HG03442 (cell line): ENCODE data around the gene PRSS35.
"Not testable (repeated sequence)": the region's sequence is repeated elsewhere in the genome, so short reads cannot be mapped to it uniquely, and the experiment has no call there.

Experiments used
- ATAC-seq: cut with Tn5 transposase; IDR thresholded peaks from one replicate; pipeline ENCODE4 v1.9.1; 2021; ENCODE audit warnings: mild to moderate bottlenecking, moderate library complexity; ENCODE audit not compliant: unreplicated experiment

PRSS35 gene, protein sequence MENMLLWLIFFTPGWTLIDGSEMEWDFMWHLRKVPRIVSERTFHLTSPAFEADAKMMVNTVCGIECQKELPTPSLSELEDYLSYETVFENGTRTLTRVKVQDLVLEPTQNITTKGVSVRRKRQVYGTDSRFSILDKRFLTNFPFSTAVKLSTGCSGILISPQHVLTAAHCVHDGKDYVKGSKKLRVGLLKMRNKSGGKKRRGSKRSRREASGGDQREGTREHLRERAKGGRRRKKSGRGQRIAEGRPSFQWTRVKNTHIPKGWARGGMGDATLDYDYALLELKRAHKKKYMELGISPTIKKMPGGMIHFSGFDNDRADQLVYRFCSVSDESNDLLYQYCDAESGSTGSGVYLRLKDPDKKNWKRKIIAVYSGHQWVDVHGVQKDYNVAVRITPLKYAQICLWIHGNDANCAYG

DNA sequence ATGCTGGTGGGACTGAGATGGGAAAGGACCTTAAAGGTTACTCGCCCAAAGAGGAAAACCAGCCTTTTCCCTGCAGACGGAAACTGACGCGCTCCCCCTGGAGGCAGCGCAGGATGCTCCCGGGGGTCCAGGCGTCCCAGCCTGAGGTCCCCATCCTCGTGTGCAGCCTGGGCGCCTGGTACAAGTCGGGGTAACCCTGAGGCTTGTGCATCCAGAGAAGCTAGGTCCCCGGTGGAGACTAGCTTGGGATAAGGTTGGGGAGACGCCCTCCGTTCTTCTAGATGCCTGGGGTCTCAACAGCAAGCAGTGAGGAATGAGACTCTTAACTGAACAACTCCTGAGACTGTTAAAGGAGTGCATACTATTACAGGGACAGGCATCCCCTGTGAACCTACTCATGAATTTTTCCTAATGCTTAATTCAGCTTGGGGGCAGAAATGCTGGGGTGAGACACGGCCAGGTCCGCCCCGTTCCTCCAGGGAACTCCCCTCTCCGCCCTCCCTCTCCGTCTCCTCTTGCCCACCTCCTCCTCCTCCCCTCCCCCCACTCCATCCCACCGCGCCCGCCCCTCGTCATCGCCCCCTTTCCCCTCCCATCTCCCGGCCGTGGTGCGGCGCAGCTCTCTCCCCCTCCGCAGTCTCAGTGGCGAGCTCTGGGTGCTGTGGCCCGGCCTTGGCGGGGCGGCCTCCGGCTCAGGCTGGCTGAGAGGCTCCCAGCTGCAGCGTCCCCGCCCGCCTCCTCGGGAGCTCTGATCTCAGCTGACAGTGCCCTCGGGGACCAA lies at the start of gene PRSS35:
PRSS35 (plus strand) TSS at position 634 of the 781 bp plus-strand sequence. CDS start 10,908 bp downstream, outside the sequence.
- peak; percentile 53 for ATAC-seq

DNA sequence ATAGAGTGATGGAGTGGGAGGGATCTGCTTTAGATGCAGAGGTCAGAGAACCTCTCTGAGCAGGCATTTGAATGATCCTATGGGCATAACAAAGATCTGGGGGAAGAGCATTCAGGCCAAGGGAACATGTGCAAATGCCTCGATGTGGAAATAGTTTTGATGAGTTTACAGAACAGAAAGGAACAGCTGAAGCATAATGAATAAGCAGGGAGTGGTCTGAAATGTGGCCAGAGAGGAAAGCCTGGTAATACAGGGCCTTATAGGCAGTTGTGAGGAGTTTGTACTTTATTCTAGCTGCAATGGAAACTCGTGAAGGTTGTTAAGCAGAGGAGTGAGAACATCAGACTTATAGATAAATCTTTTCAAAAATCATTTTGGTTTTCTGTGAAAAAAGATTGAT lies 48.4 kb upstream of the PRSS35 start:
- no peak for ATAC-seq

DNA sequence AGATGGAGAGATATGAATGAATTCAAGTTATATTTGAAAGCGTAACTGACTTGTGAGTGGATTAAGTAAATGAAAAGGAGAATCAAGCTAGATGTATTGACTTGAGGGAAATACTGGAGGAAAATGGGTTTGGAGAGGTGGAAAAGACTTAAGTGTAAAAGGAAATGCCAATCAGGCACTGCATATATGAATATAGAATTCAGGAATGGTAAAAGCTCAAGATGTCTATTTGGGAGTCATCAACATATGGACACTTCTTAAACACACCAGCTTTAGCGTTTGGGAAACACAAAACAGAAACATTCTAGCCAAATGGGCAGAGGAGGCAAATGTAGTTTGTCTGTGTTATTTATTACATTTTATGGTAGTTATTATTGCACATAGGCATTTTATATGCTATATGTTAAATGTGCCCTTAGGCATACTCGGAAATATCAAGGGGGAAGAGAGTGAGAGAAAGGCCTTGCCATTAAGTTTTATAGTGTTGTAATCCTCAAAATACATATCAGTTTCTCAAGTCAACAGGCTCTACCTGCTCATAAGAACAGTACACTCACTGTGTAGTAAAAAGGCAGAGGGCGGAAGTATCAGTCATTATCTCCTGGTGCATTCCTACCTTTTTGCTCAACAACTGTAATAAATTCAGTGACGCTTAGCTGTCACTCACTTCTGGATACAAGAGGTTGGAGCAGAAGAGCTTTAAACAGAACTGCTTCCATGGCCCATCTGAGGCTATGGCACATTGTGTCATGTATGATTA lies 47.8 kb upstream of the PRSS35 start:
- ATAC-seq: no peak

DNA sequence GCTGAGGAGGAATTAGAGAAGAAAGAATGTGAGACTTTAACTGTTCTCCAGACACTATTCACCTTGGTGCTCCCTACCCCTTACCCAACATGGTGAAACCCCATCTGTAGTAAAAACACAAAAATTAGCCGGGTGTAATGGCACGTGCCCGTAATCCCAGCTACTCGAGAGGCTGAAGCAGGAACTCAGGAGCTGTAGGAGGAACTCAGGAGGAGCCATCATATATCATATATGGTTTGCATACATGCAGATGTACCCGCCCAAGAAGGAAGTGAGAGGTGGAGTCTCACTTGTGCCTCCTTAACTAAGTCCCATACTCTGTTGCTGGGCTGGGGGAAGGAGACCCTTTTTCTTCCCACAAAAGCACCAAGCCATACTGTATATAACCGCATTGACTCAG lies 46.0 kb upstream of the PRSS35 start:
- no peak for ATAC-seq

DNA sequence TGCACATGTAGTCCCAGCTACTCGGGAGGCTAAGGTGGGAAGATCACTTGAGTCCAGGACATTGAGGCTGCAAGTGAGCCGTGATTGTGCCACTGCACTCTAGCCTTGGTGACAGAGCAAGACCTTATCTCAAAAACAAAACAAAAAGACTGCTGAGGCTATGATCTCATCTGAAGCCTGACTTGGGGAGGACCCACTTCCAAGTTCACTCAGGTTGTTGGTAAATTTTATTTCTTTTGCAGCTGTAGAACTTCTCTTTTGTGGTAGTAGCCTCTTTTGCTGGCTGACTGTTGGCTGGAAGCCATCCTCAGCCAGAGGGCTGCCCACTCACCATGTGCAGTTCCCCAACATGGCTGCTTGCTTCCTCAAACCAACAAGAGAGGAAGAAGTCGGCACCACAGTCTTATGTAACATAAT lies 44.7 kb upstream of the PRSS35 start:
- no peak for ATAC-seq

DNA sequence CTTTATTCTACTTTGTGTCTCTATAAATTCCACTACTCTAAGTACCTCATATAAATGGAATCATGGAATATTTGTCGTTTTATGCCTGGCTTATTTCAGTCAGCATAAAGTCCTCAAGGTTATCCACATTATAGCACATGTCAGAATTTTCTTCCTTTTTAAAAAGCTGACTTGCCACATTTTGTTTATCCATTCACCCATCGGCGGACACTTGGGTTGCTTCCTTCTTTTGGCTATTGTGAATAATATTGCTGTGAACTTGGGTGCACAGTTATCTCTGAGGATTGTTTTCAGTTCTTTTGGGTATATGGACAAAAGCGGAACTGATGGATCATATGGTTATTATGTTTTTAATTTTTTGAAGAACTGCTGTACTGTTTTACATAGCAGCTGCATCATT lies 42.3 kb upstream of the PRSS35 start:
- no peak for ATAC-seq

DNA sequence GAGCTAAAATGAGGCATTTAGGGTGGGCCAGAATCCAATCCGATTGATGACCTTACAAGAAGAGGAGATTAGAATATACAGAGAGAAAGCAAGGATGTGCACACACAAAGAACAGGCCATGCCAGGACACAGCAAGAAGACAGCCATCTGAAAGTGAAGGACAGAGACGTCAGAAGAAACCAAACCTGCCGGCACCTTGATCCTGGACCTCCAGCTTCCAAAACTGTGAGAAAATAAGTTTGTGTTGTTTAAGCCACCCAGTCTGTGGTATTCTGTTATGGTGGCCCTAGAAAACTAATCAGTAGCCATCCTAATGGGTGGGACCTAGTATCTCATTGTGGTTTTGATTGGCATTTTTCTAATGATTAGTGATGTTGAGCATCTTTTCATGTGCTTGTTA lies 41.7 kb upstream of the PRSS35 start:
- ATAC-seq: no peak

DNA sequence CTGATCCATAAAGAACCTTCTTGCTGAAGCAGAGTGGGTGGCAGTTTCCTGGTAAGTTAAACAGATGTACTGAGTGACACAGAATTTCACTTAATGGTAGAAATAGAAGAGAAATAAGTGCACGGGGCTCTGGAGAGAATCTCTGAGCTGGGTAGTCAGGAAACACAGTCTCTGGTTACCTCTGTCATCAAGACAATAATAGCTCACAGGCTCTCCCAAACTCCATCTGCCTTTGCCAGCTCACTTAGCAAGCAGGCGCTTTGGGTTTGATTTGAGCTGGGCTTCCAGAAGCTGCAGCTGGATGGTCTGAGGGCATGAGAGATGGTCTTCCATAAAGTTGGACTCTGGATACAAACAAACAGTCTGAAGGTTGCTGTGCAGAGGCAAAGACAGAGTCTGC lies 39.6 kb upstream of the PRSS35 start:
- ATAC-seq: no peak

DNA sequence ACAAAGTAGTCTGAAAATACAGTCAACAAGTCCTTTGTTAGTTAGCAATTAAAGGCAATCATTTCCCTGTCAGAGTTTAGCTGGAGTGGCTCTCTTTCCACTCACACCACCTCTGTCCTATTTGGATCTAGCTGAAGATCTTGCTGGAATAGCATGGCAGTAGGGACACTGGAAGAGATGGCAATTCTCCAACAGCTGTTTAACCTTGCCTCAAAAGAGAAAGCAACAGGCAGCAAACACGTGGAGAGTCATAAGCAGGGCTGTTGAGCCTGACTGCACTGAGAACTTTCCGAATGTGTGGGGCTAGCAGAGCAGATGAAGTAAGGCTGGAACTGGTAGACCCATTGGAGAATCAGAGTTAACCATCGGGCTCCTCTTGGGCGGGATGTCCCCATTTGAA lies 38.0 kb upstream of the PRSS35 start:
- no peak for ATAC-seq

DNA sequence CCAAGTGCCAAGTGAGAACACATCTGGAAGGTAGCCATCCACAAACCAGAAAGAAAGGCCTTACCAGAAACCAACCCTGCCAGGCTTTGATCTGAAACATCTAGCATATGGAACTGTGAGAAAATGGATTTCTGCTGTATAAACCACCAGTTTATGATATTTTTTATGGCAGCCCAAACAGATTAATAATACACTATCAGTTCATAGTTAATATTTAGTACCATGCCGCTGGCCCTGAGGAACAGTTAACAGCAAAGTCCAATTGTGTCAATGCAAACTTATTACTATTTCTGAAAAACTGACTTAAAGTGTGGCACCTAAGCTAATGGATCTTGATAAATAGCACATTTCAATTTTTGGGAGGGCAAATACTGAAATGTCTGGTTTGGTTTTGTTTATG lies 35.4 kb upstream of the PRSS35 start:
- no peak for ATAC-seq

DNA sequence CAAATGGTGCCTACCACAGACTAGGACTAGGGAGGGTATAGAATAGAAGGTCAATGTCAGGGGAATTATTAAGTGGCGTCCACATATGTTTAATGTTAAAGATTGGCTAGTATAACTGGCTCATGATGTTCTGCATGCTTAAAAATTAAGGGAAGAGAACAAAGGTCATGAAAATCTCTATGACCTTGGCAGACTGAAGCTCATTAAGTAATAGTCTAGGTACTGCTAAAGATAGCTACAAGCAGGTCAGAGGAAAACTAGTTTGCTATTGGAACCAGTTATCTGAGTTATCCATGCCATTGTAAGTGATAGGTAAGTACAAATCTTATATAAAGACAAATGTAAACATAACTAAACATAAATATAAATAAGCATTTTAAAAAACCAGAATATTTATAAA lies 32.9 kb upstream of the PRSS35 start:
- no peak for ATAC-seq

DNA sequence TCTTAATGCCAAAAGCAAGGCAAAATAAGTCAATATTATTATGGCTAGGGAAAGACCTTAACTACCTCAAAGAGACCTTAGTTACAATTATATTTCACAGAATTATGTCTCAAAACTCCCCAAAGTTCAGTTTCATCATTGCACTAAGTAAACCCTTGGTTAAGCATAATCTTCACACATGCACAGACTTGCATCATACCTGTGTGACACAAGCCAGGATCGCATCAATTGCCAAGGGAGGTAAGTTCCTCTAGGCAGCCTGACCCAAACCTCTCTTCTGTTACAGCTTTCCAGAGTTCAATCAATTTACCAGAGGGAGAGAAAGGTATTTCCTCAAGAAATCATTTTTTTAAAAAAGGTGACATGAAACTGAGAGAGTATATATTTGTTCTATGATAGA lies 31.9 kb upstream of the PRSS35 start:
- ATAC-seq: no peak

DNA sequence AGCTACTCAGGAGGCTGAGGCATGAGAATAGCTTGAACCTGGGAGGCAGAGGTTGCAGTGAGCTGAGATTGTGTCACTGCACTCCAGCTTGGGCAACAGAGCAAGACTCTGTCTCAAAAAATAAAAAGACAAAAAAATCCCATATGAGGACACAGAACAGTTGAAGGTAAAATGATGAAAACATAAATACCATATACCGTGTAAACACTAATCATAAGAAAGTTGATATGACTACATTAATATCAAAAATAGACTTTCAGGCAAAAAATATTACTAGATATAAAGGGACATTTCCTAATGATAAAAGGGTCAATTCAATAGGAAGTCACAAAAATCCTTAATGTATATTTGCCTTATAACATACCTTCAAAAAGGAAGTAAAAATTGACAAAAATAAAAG lies 30.4 kb upstream of the PRSS35 start:
- not testable (repeated sequence) for ATAC-seq

DNA sequence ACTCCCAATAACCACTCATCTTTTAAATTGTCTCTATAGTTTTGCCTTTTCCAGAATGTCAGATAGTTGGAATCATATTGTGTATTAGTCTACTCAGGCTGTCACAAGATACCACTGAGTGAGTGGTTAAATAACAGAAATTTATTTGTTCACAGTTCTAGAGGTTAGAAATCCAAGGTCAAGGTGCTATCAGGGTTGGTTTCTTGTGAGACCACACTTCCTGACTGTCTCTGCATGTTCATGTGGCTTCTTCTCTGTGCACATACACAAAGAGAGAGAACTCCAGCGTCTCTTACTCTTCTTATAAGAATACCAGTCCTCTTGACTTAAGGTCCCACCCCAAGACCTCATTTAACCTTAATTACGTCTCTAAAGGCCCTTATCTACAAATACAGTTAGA lies 23.9 kb upstream of the PRSS35 start:
- no peak for ATAC-seq

DNA sequence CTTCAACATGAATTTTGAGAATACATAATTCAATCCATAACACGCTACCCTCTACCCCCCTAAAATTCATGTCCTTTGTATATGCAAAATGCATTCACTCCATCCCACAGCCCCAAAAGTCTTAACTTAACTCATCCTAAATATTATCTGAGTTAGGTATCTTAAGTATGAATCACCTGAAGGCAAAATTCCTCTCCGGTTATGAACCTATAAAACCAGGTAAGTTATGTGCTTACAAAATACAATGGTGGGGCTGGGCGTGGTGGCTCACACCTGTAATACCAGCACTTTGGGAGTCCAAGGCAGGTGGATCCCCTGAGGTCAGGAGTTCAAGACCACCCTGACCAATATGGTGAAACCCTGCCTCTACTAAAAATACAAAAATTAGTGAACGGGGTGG lies 23.5 kb upstream of the PRSS35 start:
- ATAC-seq: no peak

DNA sequence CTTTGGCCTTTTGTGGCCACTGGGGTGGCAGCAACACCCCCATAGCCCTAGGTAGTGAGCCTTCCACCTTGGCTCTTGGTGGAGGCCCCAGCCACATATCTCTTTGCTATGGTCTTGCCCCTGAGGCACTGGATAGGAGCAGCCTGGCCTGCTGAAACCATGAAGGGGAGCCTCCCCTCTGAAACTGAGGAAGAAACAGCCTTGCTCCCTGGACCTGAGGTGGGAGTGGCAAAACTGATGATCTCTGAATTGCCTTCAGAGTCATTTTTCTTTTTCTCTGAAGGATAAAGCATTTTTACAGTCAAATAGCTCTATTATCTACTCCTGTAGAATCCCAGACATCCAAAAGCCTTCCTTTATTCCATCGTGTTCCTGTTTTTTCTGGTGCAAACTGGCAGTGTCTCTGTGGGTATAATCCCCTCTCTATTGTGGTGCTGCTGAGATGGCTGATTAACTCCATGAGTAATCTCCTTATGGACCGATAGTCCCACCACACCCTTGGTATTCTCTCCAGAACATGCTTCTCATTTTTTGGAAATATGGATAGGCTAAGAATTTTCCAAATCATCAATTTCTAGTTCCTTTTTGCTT lies 22.0 kb upstream of the PRSS35 start:
- ATAC-seq: no peak

DNA sequence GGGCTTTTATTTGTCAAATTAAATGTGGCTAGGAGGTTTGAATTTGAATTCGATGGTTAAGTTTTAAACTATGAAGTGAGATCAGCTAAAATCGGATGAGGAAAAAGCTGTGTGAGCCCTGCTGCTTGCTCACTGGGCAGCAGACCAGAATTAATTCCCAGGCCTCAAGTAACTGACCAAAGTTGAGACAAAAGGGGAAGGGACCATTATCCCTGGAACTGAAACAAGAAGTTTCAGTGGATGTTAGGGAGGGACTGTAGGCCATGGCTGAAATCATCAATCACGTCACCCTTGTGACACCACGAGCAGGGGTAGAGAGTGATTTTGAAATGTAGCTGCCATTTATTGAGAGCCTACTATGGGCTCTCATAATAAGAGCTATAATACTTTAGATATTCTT lies 7.0 kb upstream of the PRSS35 start:
- ATAC-seq: no peak

DNA sequence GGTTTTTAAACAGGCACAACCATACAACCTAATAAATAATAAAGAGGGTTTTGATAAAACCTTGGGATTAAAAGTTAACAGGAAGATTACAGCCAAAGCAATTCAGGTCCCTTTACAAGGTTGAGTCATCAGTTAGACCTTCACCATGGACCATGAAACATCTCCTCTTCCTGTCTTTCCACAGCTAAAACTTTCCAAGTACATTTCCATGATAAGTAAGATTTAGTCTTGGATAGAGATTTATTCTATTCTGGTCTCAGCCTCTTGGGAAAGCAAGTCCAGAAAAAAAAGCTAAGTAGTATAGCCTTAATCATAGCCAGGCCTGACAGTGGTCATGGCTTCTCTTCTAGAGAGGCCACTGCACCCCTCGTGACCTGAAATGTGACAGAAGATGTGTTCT lies 2.9 kb upstream of the PRSS35 start:
- no peak for ATAC-seq

DNA sequence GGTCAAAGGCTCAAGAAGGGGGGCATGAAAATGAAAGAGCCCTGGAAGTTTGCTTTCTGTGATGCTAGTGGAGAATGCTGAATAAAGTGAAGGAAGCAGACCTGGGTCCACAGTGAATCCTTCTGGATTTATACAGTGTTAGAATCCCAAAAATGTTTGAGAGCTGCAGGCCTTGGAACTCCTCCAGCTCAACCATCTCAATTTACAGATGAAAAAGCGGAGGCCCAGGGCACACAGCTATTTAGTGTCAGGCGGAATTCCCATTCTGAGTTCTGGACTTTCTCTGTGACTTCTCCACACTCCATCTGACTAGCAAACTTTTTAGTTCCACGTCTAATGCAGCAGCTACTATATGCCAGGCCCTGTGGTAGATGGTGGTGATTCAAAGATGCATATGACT lies 1.5 kb upstream of the PRSS35 start:
- no peak for ATAC-seq

DNA sequence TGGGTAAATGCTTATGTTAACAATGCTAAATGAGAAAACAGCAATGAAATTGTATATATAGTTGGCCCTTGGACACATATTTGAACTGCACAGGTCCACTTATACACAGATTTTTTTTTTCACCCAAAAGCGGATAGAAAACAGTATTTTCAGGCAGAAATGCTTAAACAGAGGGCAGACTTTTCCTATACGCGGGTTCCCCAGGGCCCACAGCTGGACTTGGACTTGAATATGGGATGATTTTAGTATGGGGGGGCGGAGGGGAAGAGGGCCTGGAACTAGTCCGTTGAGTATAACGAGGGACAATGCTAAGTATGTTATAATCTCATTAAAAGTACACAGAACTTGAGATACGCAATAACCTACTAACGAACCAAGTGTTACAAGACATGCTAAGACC lies 1.1 kb upstream of the PRSS35 start:
- no peak for ATAC-seq

DNA sequence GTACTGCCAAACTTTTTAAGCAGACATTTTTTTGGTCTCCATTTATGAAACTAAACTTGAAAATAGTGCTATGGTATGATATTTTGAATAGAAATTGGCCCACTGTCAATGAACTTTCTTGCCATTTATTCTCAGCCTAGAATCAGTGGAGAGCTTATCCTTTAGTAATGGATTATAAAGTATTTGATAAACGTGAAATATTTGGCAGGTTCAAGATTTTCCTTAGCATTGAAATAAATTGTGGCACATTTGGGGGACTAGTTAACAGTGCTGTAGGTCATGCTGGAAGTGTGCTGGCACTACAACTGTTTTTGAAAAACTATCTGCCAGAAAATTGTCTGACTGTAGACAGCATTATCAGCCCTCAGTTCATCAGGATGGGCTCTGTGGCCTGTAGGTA lies 2.1 kb downstream of the PRSS35 start:
- ATAC-seq: peak; percentile 4
